Gastrocnemius medialis (tissue), 4 donors: Measurements from ENCODE around the gene FSD2.

ENCODE experiments used
- CTCF ChIP-seq, 5 experiments: fragments of 450-650 bp in 3 of 5; fragments of 200-600 bp in 2 of 5; sonication (generic) in 2 of 5; IDR thresholded peaks in 4 of 5; conservative IDR thresholded peaks in 1 of 5; 1 replicate in 4 of 5; 2 replicates in 1 of 5; pipeline ENCODE4 v1.5.1; 2016 to 2019; ENCODE audit warnings: antibody characterized with exemption in 5 of 5, mild to moderate bottlenecking in 3 of 5, moderate library complexity in 3 of 5
- POLR2A ChIP-seq, 2 donors: fragments of 450-650 bp; IDR thresholded peaks; one replicate each; pipeline ENCODE4 v1.6.1; 2017; ENCODE audit warnings: antibody characterized with exemption in 2 of 2, mild to moderate bottlenecking in 2 of 2, moderate library complexity in 2 of 2

- TF ChIP-seq CTCF (IDR thresholded peaks at IDR 0.05 in 4 of 5, conservative IDR thresholded peaks at IDR 0.05 in 1 of 5) (no peak), POLR2A (IDR thresholded peaks at IDR 0.05) (no peak)
Observed at GRCh38 chr15:82840166-82840565, 34.3 kb upstream of the FSD2 start.
